ENCODE measurements around the gene CCR3. TPM values are rescaled to one million over a fixed set of nuclear protein-coding genes. Genes with fewer than 3 reads are reported as not detected.

Gene CCR3
- total RNA-seq, 1 donor from 2014 or later = not detected

- Mint-ChIP-seq H3K9me3 (ENCODE audit: unreplicated experiment) (no peaks in the 10 kb centered on the region), H3K27me3 (ENCODE audit: unreplicated experiment) (peaks cover 2% of the 10 kb centered on the region), H3K4me3 (ENCODE audit: unreplicated experiment) (no peak overlapping the region), H3K4me1 (ENCODE audit: unreplicated experiment) (peaks cover 7% of the 10 kb centered on the region), H3K27ac (ENCODE audit: unreplicated experiment) (no peak overlapping the region), H3K36me3 (ENCODE audit: low read depth, unreplicated experiment) (peaks cover 4% of the 10 kb centered on the region)
- no peak for DNase-seq (ENCODE audit: low spot score)
- TF ChIP-seq CTCF (IDR thresholded peaks at IDR 0.05; ENCODE audit: unreplicated experiment) = no peak
Measured at GRCh38 chr3:46300461-46300789, 58.2 kb downstream of the CCR3 start.

- H3K27ac Mint-ChIP-seq (ENCODE audit: unreplicated experiment) = no peak overlapping the region
- peaks cover 6% of the 10 kb centered on the region for H3K4me1 Mint-ChIP-seq (ENCODE audit: unreplicated experiment)
- peaks cover 4% of the 10 kb centered on the region for H3K36me3 Mint-ChIP-seq (ENCODE audit: low read depth, unreplicated experiment)
- TF ChIP-seq CTCF (IDR thresholded peaks at IDR 0.05; ENCODE audit: unreplicated experiment) = no peak
- no peak for DNase-seq (ENCODE audit: low spot score)
- H3K4me3 Mint-ChIP-seq (ENCODE audit: unreplicated experiment) = no peak overlapping the region
- no peaks in the 10 kb centered on the region for H3K9me3 Mint-ChIP-seq (ENCODE audit: unreplicated experiment)
- H3K27me3 Mint-ChIP-seq (ENCODE audit: unreplicated experiment) = peaks cover 2% of the 10 kb centered on the region
Measured at GRCh38 chr3:46301122-46301835, 59.0 kb downstream of the CCR3 start.

DNA sequence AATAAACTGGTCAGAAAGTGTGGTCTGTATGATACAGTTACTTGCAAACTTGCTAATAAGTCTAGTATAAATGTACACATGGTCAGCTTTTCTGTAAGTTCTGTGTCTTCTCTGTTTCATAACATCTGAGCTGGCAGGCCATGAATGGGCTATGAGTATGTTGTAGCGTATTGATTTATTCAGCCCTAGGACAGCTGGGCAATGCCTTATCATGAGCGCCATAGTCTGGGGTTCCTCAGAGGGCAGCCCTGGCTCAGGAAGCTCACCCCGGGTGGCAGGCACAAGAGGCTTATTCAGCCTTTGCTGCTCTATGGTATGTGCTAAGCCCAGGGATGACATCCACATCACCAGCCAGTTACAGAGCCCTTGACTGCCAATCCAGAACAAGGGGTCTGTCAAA is 61.0 kb downstream of the CCR3 start:
- Mint-ChIP-seq H3K36me3 (ENCODE audit: low read depth, unreplicated experiment) (no peaks in the 10 kb centered on the region), H3K27me3 (ENCODE audit: unreplicated experiment) (peaks cover 5% of the 10 kb centered on the region), H3K4me3 (ENCODE audit: unreplicated experiment) (no peak overlapping the region), H3K4me1 (ENCODE audit: unreplicated experiment) (no peaks in the 10 kb centered on the region), H3K27ac (ENCODE audit: unreplicated experiment) (no peak overlapping the region), H3K9me3 (ENCODE audit: unreplicated experiment) (no peaks in the 10 kb centered on the region)
- no peak for TF ChIP-seq CTCF (IDR thresholded peaks at IDR 0.05; ENCODE audit: unreplicated experiment)
- no peak for DNase-seq (ENCODE audit: low spot score)

DNA sequence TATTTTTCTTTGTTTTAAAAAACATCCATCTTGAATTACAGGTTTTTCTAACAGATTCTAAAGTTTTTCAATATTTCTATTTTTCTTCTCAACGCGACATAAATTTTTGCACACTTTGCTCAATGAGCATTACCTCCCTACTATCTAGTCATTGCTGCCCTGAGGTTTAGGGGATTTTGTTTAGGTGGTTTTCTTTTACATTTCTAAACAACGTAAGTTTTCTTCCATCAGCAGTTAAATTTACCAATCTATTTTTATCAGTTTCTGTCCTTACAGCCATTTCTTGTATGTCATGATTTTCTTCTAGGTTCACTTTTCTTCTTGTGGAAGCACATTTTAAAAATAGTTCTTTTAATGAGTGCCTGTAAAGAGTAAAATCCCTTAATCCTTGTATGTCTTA is 62.5 kb downstream of the CCR3 start:
- Mint-ChIP-seq H3K36me3 (ENCODE audit: low read depth, unreplicated experiment) (no peaks in the 10 kb centered on the region), H3K9me3 (ENCODE audit: unreplicated experiment) (no peaks in the 10 kb centered on the region), H3K27ac (ENCODE audit: unreplicated experiment) (no peak overlapping the region), H3K4me1 (ENCODE audit: unreplicated experiment) (no peaks in the 10 kb centered on the region), H3K4me3 (ENCODE audit: unreplicated experiment) (no peak overlapping the region), H3K27me3 (ENCODE audit: unreplicated experiment) (peaks cover 5% of the 10 kb centered on the region)
- DNase-seq (ENCODE audit: low spot score) = no peak
- no peak for TF ChIP-seq CTCF (IDR thresholded peaks at IDR 0.05; ENCODE audit: unreplicated experiment)

- H3K4me3 Mint-ChIP-seq (ENCODE audit: unreplicated experiment) = no peak overlapping the region
- H3K9me3 Mint-ChIP-seq (ENCODE audit: unreplicated experiment) = no peaks in the 10 kb centered on the region
- no peak for TF ChIP-seq CTCF (IDR thresholded peaks at IDR 0.05; ENCODE audit: unreplicated experiment)
- H3K4me1 Mint-ChIP-seq (ENCODE audit: unreplicated experiment) = no peaks in the 10 kb centered on the region
- DNase-seq (ENCODE audit: low spot score) = no peak
- no peaks in the 10 kb centered on the region for H3K27me3 Mint-ChIP-seq (ENCODE audit: unreplicated experiment)
- no peak overlapping the region for H3K27ac Mint-ChIP-seq (ENCODE audit: unreplicated experiment)
- H3K36me3 Mint-ChIP-seq (ENCODE audit: low read depth, unreplicated experiment) = no peaks in the 10 kb centered on the region
Measured at GRCh38 chr3:46312991-46313390, 70.7 kb downstream of the CCR3 start.
